HS-5 (cell line): ENCODE results near the gene ZCCHC7.
"Not testable (repeated sequence)": the region's sequence is repeated elsewhere in the genome, so short reads cannot be mapped to it uniquely, and the experiment has no call there.

Experiments used
- DNase-seq: peaks from one replicate; pipeline ENCODE4 v3.0.0-alpha.2; 2012; ENCODE audit warnings: low read depth

ZCCHC7 gene

DNA sequence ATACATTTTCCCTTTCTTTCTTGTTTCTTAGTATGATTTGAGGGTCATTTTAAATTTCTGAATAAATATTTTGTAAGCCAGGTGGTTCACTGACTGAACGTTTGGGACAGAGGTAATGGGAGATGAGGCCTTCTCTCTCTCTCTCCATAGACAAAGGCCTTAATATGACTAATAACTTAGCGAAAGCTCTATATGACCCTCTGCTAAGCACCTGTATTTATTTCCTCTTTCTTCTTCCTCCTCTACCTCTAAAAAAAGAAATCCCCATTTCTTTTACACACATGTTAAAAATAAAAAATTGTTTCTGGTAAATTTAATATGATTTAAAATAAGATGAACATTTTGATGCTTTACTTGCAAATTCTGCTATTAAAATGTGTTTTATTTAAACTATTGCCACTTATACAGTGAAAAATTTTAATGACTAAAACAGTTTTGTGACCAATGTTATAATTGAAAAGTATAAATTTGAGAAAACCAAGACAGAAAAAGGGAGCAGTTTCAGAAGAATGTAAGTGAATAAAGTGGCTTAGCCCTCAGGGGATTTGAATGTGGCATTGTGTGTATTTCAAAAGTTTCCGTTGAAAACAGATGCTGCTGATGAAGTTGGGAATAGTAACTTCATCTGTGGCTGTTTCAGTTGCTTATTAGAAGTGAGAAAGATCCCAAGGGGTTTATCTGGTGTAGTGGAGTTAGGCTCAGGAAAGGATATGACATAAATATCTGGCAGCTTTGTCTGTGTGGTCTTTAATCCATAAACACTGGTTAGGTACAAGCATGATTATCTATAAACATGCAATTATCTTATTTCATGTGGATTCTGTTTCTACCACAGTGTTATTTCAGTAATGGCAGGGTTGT, 173.5 kb downstream of the ZCCHC7 start:
- DNase-seq, result no peak

DNA sequence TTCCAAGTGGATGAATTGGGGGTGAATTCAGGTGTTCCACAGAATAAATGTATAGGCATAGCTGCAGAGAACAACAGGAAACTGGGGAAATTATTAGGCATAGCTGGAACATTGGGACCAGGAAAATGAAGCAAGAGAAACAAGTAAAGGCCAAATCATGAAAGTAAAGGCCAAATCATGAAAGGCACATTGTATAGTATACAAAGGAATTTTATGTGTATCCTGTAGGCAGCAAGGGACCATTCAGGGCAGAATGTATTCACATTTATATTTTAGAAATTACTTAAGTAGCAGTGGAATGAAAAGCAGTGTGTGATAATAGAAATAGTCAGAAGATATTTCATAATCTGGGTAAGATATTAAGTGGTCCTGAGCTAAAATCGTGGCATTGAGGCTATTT, 174.8 kb downstream of the ZCCHC7 start:
- no peak for DNase-seq

DNA sequence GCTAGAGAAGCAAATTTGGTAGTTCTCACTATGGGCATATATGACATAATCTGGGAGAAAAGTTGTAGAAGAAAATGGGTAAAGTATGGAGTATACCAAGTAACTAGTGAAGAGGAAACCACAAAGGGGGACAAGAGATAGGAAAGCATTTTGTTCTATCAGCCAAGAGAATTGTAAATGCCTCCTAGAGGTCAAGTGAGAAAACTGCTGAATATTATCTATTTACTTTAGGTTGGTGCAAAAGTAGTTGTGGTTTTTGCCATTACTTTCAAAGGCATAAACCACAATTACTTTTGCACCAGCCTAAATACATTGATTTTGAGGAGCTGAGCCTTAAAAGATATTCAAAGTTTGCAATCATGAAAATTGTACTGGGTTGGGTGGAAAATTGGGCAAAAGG, 175.4 kb downstream of the ZCCHC7 start:
- DNase-seq, result no peak

DNA sequence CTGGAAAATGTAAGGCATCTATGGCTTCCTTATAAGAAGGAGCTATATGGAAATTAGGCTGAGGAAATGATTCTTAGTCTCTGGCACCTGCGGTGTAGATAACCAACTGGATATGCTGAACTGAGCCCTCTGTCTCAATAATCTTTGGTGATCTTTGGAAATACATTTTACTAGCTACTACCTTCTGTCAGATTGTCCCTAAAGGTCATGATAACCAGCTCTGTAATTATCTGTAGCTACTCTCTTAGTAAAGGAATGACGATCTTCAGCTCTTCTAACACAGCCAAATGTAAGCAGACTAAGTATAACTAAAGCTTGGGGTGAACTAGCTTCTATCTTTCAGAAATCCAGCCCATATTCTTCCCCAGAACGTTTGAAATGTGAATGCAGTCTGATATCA, 177.2 kb downstream of the ZCCHC7 start:
- no peak for DNase-seq

DNA sequence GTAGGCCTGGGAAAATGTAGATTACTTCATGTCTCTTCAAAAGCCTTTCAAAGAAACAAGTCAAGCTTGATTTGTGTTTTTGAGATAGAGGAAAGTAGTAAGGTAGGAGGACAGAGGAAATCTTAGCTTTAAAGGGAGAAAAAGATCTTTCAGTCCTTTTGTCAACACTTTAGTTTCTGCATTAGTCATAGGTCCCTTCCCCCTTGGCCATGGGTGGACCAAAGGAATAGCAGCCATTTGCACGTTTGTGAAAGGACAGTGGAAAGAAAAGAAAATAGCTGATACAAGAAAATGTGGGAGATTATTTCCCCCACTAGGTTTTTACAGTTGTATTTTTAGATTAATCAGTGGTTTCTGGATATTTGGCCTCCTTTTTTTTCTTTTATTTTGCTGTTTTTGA, 180.2 kb downstream of the ZCCHC7 start:
- DNase-seq, result no peak

DNA sequence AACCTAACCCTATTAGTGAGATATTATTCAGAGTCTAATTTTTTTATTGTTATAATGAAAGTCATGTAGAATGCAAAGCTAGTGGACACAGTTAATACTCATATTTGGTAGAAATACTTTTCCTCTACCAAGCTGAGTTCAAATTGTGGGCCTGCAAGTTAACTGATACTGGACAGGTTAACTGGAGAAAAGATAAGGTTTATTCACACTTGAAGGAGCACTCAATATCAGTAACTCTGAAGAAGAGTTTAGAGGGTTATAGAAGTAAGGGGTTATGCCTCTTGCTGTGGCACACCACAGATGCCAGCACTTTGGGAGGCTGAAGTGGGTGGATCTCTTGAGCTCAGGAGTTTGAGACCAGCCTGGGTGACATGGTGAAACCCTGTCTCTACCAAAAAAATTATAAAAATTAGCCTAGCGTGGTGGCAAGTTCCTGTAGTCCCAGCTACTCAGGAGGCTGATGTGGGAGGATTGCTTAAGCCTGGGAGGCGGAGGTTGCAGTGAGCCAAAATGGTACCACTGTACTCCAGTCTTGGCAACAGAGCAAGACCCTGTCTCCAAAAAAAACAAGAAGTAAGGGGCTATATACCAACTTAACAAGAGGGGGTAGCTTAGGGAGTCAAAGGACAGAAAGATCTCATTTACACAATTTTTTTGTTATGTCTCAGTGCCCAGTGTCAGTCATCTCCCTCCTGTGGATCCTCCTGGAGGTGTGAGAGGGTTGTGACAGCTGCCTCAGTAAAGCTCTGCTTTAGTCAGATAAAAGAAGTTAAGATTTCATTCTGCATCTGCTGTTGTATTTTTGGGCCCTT, 180.9 kb downstream of the ZCCHC7 start:
- no peak for DNase-seq

DNA sequence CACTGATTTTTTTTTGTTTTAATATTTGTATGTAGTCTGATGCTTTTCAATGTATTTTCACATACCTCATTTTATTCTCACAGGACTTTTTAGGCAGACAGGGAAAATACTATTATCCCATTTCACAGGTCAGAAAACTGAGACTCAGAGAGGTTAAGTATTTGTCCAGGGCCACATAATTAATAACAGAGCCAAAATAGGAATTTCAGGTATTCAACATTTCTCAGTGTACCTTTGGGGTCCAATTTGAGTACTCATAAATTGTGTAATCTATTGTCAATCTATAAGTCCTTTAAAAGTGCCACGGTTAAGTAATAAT, 181.4 kb downstream of the ZCCHC7 start:
- DNase-seq, result no peak

DNA sequence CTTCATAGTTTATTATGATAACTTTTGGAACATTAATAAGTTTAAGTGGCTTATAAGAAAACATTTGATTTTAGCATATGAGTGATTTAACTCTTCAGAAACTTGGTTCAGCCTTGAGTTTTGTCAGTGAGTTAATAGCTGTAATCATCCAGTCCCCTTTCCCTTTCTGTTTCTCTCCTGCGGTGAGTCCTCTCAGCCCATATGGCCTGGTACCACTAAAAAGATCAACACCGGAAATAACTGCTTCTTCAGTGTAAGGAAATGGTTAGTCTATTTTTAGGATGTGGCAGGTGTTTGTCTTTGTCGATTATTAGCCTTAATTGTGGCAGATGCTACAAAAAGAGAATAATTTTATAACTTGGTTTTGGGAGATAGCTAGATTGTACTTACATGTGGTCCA, 181.9 kb downstream of the ZCCHC7 start:
- no peak for DNase-seq

DNA sequence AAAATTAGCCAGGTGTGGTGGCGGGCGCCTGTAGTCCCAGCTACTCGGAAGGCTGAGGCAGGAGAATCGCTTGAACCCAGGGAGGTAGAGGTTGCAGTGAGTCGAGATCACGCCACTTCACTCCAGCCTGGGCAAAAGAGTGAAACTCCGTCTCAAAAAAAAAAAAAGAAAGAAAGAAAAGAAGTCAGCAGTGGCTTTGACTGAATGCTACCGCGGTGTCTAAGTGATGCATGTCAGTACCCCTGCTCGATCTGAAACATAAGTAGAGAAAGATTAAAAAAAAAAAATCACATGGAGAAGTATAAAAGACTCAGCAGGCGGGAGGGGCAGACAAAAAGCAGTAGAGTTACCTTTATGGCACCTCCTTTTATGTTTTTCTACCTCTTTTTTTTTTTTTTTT, 182.9 kb downstream of the ZCCHC7 start:
- DNase-seq, result not testable (repeated sequence)

DNA sequence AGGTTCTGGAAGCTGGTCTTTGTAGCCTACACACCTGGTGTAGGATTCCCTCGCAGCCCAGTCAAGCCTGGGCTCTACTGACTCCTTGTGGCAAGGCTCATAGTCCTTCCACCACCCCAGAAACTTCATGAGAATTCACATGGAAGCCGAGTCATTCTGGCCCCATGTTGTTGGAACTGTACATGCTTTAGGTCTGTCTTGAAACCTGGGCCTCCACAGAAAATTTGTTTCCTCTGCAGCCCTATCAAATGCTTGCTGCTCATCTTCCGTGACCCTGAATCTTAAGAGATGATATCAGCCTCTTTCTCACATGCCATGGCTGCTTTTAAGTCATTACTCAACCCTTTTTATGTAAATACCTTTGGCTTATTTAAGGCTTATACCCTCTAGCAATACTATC, 188.8 kb downstream of the ZCCHC7 start:
- DNase-seq, result no peak

DNA sequence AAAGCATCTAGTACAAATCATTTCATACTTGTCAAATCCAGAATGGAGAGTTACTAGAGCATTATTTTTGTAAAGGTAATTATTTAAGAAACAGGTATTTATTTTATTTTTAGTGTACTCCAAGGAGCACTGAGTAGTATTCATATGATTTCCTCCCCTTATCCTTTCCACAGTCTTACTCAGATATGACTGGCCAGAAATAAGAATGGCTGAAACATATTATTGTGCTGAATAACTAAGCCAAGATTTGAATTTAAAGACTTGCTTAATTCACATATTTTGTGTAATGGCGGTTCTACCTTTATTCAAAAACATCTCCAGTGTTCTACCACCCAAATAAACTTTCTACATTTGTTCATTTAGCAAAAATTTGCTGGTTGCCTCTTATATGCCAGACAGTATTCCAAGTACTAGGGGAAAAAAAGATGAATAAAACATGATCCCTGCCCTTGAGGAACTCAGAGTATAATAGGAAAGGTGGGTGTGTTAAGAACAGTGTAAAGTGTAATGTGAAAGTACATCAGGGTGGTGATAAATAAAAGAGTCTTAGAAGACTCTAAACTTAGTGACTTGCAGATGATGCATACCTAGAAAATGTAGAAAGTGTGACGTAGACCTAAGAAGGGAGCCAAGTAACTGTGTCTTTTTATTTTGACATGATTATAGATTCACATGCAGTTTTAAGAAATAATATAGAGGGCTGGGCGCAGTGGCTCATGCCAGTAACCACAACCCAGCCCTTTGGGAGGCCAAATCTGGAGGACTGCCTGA, 191.7 kb downstream of the ZCCHC7 start:
- DNase-seq, result peak; percentile 53

DNA sequence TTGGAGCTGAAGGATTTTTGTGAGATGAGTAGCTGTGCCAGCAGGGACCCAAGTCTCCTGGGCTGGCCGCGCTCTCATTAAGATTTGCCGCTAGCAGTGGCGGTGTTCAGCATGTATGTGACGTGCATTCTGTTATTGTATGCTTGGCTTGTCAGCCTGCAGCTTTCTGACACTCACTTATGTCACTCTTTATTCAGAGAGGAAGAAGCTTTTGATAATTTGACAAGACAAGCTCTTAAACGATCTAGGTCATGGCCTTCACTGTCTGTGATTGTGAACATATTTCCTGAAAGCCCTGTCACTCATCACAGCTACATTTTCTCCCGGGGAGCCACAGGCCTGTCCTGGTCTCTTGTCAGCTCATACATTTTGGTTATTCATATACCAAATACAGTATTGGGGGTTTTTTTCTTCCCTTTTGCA, 203.9 kb downstream of the ZCCHC7 start:
- DNase-seq, result no peak

DNA sequence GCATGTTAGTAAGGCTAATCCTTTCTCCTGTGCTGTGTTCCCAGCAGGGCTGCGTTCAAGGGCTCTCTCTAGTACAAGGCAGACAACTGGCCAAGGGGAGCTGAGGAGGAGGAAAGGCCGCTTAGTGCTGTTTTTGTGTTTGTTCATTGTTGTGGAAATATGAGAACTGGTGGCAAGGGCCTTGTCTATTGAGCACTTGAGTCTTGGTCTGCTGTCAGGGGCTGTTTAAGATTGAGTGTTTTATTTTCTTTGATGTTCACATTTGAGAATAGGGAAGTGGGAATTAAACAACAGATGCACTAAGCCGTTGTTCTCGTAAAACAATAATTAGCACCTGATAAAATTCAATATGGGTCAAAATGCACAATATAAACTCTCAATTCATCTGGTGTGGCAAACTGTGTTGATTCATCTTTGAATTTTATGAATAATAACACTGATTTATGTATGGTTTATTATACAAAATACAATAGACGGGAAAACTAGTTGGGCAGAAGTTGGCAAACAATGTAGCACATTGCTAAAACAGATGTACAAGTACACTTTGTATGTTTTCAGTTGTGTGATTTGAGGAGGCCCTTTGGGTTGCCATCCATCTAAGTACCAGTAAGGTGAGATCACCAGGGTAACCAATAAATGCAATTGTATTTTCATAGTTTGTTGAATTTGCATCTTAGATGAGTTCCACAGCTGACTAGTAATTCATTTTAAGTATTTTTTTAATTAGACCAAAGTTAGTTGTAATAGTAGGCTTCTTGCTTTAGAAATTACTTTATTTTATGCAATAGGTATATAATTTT, 204.5 kb downstream of the ZCCHC7 start:
- DNase-seq, result no peak

DNA sequence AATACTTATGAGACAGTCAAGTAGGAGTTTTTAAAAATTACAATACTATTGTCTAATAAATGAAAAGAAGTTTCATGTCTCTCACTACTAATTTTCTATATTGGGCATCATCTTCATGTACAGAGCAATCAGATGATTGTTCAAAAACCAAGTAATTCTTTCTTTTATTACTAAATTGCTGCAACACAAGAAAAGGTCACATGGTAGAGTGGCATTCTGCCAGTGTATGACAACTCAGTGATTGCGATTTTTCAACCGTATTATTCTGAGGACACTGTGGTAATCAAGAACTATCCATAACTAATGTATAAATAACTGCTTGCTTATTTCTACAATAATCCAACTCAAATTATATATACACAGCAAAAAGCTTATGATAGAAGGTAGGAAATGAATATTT, 205.4 kb downstream of the ZCCHC7 start:
- DNase-seq, result no peak

DNA sequence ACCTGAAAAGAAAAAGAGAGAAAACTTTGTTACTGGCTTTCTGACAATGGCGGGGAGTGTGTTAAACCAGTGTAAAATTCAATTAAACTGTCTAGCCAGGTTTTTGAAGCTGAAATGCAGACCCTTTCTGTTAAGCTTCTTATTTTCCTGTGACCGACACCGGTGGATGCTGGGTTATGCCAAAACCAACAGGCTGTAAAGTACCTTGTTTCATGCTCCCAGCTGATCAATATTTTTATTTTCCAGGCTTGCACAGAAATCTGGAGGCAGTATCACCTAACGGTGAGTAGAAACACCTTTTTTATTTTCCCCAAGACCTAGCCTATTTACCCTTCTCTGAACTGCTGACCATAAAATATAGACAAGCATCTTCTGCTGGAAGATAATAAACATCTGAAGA, 207.2 kb downstream of the ZCCHC7 start:
- DNase-seq, result no peak

DNA sequence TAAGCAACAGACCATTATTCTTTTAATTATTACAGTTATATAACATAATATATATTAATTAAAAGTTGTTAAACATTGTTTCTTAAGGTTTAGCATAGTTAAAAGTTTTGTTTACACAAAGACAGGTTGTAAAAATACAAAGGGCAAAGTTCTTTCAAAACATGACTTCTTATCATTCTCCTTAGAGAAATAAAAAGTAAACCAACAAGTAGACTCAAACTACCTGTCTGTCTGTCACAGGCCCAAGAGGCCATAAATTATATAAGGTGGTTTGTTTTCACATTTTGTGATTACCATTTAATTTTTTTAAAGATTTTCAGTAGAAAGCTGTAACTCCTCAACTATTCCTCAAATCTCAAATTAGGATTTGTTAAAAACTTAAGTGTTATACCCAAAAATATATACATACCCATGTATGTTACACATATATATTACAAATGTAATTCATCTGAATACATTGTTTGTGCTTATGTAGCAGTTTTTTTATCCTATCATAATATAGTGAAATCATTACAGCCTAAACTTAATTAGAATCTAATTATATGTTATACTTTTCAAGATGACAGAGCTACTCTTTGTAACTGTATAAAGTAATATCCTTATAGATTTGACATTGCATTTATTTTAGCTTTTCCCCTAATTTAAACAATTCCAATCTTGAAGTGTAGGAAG, 208.3 kb downstream of the ZCCHC7 start:
- DNase-seq, result no peak

DNA sequence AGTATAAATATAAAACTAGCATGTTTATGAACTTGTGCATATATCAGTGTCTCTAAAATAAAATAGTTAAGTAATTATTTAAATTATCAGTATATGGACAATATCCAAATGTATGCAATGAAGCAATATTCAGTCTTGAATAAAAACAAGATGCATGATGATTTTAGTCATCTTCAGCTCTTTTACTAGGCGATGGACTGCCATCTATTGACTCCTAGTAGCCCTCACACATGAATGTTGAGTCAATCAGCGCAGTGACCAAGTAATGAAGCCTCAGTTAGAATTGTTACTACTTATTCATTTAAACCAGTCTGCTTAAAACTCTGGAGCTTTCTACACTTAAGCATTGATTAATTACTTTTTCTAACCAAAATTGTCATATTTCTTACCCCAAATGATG, 209.2 kb downstream of the ZCCHC7 start:
- no peak for DNase-seq

DNA sequence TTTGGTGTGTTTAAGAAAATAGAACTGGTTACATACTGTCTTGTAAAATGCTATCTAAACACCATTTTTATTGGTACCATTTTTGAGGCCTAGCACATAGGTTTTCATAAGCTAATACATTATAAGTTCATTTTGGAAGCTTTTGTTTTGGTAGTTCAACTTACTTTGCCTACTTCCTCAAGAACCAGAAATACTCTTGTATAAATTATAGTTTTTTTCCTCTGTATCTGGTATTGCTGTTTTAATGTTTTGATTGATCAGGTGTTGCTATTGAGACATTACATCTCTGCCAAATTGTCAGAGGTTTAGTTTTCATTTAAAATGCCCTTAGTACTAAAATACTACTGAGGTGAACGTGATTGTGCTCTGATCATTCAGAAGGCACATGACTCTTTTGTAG, 211.5 kb downstream of the ZCCHC7 start:
- DNase-seq, result no peak

DNA sequence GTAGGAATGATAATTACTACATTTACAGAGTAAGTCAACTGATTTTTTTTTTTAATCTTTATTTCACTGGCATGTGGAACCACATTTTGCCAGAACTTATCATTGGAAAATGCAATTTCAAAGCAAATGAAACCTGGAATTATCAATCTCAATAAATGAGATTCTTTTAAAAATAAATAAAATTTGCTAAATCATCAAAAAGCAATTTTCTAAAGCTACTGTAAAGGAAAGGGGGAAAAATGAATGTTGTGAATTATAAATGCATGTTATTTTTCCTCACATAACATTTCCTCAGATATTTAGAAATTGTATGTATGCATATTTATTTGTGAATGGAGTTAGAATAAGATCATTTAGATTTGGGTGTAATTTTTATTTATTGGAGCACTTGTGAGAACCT, 212.2 kb downstream of the ZCCHC7 start:
- no peak for DNase-seq

DNA sequence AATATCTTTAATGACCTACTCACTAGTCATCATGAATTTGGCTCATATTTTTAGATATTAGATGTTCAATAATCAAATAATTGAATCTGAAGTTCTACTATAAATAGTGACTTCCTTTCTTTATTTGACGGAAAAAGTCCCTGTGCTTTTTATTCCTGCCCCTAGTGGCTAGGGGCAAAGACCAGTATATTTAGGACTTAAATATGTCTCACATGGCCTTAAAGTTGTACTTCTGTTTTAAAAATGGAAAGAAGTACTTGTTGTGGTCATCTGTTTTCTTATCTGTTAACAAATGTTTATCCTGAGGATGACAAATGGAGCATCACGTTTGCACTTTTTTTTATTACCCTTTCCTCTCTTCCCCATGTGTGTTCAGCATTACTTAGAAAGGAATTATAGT, 212.9 kb downstream of the ZCCHC7 start:
- no peak for DNase-seq

DNA sequence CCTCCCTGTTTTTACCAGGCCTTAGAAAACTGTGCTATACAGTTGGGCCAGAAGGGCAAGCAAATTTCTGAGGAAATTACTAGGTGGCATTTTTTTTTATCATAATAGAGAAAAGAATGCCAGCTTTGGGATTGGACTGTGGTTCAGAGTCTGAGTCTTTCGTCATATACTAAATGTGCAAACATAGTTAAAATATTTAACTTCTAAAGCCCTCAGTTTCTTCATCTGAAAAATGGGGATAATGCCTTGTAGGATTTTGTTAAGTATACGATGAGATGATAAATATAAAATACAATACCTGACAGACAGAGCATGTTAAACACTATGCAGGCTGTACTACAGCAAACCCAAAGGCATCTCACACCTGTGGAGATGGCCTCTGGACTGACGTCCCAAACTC, 214.9 kb downstream of the ZCCHC7 start:
- no peak for DNase-seq
